Transverse colon (tissue), 4 donors: Measurements from ENCODE around the gene DAAM1.

Source experiments
- EP300 ChIP-seq: sonication (generic); formaldehyde crosslinking; IDR thresholded peaks from one replicate; pipeline ENCODE4 v1.6.1; 2017; ENCODE audit warnings: antibody characterized with exemption, low read depth
- POLR2A ChIP-seq: fragments of 450-650 bp; IDR thresholded peaks from one replicate; pipeline ENCODE4 v1.6.1; 2016; ENCODE audit warnings: antibody characterized with exemption, mild to moderate bottlenecking, moderate library complexity
- POLR2AphosphoS5 ChIP-seq, 3 donors: sonication (generic); formaldehyde crosslinking; IDR thresholded peaks; one replicate each; pipeline ENCODE4 v1.6.1; 2016; ENCODE audit warnings: antibody characterized with exemption in 3 of 3
- TF ChIP-seq, protein P1 (sequence below), 5 experiments: fragments of 200-600 bp in 3 of 5; fragments of 450-650 bp in 2 of 5; sonication (generic) in 3 of 5; IDR thresholded peaks; 1 replicate in 2 of 5; 2 replicates in 3 of 5; pipeline ENCODE4 v1.5.1; 2016 to 2017; ENCODE audit warnings: antibody characterized with exemption in 5 of 5, inconsistent platforms in 3 of 5, mild to moderate bottlenecking in 2 of 5, moderate library complexity in 1 of 5

DNA sequence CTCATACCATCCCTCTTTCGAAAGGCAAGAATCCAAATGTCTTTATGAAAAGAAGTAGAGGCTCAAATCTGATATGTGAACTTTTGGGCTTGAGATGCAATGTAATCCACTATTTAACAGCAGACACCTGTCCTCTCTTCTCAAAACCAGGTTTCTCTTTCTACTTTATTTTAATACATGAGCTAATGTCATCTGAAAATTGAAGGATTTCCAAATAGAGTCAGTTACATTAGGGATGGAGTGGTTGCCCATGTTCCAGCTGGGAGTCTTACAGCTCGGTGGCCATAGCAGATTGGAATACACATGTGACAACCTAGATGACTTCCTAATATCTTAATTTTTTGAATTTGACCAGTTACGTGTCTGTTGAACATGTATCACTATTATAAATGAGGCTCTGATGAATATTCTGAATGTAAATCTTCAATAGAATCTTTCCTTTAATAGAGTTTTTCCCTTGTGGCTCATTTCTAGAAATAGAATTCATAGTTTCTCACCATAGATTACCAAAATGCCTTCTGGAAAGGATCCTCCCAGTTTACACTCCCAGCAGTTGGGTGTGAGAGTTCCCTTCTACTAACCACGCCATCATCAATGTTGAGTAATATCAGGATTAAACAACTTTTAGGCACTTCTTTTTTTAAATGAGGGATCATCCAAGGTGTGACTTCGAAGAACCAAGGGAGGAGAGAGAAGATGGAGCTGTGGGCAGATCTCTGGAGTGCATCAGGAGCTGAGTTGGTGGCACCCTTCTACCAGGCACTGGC is 227.6 kb downstream of the DAAM1 start:
- TF ChIP-seq, protein P1, sequence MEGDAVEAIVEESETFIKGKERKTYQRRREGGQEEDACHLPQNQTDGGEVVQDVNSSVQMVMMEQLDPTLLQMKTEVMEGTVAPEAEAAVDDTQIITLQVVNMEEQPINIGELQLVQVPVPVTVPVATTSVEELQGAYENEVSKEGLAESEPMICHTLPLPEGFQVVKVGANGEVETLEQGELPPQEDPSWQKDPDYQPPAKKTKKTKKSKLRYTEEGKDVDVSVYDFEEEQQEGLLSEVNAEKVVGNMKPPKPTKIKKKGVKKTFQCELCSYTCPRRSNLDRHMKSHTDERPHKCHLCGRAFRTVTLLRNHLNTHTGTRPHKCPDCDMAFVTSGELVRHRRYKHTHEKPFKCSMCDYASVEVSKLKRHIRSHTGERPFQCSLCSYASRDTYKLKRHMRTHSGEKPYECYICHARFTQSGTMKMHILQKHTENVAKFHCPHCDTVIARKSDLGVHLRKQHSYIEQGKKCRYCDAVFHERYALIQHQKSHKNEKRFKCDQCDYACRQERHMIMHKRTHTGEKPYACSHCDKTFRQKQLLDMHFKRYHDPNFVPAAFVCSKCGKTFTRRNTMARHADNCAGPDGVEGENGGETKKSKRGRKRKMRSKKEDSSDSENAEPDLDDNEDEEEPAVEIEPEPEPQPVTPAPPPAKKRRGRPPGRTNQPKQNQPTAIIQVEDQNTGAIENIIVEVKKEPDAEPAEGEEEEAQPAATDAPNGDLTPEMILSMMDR (IDR thresholded peaks at IDR 0.05): no peak
- TF ChIP-seq POLR2AphosphoS5 (IDR thresholded peaks at IDR 0.05): no peak
- TF ChIP-seq POLR2A: no peak
- TF ChIP-seq EP300: no peak
